Uterus (tissue), 2 donors: ENCODE data around the gene GNPDA2.

ENCODE experiments used
- CTCF ChIP-seq, 4 experiments: fragments of 200-600 bp in 2 of 4; fragments of 450-650 bp in 2 of 4; sonication (generic) in 2 of 4; IDR thresholded peaks; one replicate each; pipeline ENCODE4 v1.5.1; 2016 to 2019; ENCODE audit warnings: antibody characterized with exemption in 4 of 4, mild to moderate bottlenecking in 2 of 4, moderate library complexity in 1 of 4
- POLR2A ChIP-seq, 2 donors: fragments of 450-650 bp; IDR thresholded peaks; one replicate each; pipeline ENCODE4 v1.6.1; 2016; ENCODE audit warnings: antibody characterized with exemption in 2 of 2, mild to moderate bottlenecking in 1 of 2, moderate library complexity in 1 of 2

- TF ChIP-seq CTCF (IDR thresholded peaks at IDR 0.05) (no peak), POLR2A (IDR thresholded peaks at IDR 0.05) (no peak)
Measured at GRCh38 chr4:44662623-44663005, 63.7 kb downstream of the GNPDA2 start.
